Body of pancreas (tissue), 4 donors: Measurements from ENCODE around the gene PDE4D.

Experiments used
- CTCF ChIP-seq, 7 experiments: fragments of 450-650 bp in 4 of 7; fragments of 200-600 bp in 3 of 7; sonication (generic) in 3 of 7; IDR thresholded peaks; one replicate each; pipeline ENCODE4 v1.5.1; 2016 to 2019; ENCODE audit warnings: antibody characterized with exemption in 7 of 7
- POLR2A ChIP-seq, 3 donors: fragments of 450-650 bp; IDR thresholded peaks; one replicate each; pipeline ENCODE4 v1.6.1; 2016; ENCODE audit warnings: antibody characterized with exemption in 3 of 3, mild to moderate bottlenecking in 2 of 3

- no peak for TF ChIP-seq CTCF (IDR thresholded peaks at IDR 0.05)
- TF ChIP-seq POLR2A (IDR thresholded peaks at IDR 0.05): no peak
Measured at GRCh38 chr5:59842999-59843398, 50.5 kb downstream of the PDE4D start.
